ENCODE measurements around the gene SLFN5.
"Not testable (repeated sequence)": the region's sequence is repeated elsewhere in the genome, so short reads cannot be mapped to it uniquely, and the experiment has no call there.

Gene SLFN5

GRCh38 chr17:35224436-35224835 is 18.4 kb upstream of the SLFN5 start:
- no peak for TF ChIP-seq TAF1 (IDR thresholded peaks at IDR 0.05; ENCODE audit: borderline replicate concordance, low read depth, low read length)
- DNase-seq (ENCODE audit: insufficient read length): no peak
- no peak for FAIRE-seq

- no peak for TF ChIP-seq TAF1 (IDR thresholded peaks at IDR 0.05; ENCODE audit: borderline replicate concordance, low read depth, low read length)
- no peak for TF ChIP-seq POLR2A (IDR thresholded peaks at IDR 0.05; ENCODE audit: low read depth, low read length)
- no peak for TF ChIP-seq POLR2AphosphoS5 (IDR thresholded peaks at IDR 0.05; ENCODE audit: low read depth, low read length)
- DNase-seq (ENCODE audit: insufficient read length) (no peak), FAIRE-seq (no peak)
These were observed 15.3 kb upstream of the SLFN5 start for GRCh38 chr17:35227546-35227945.

DNA sequence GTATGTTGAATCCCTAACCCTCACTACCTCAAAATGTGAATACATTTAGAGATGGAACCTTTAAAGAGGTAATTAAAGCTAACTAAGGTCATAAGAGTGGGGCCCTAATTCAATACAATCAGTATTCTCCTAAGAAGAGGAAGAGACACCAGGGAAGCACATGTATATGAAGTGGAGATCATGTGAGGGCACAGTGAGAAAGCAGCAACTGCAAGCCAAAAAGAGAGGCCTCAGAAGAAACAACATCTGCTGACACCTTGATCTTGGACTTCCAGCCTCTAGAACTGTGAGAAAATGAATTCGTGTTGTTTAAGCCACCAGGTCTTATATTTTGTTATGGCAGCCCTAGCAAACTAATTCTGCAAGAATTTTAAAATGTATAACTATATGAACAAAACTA is 13.2 kb upstream of the SLFN5 start:
- FAIRE-seq (no peak), DNase-seq (ENCODE audit: insufficient read length) (no peak)
- TF ChIP-seq TAF1 (IDR thresholded peaks at IDR 0.05; ENCODE audit: borderline replicate concordance, low read depth, low read length) (no peak), POLR2AphosphoS5 (IDR thresholded peaks at IDR 0.05; ENCODE audit: low read depth, low read length) (no peak), POLR2A (IDR thresholded peaks at IDR 0.05; ENCODE audit: low read depth, low read length) (no peak)

GRCh38 chr17:35234315-35234714 is 8.6 kb upstream of the SLFN5 start:
- DNase-seq (ENCODE audit: insufficient read length); FAIRE-seq: not testable (repeated sequence)

GRCh38 chr17:35235289-35235688 is 7.6 kb upstream of the SLFN5 start:
- no peak for FAIRE-seq
- no peak for TF ChIP-seq TAF1 (IDR thresholded peaks at IDR 0.05; ENCODE audit: borderline replicate concordance, low read depth, low read length)
- TF ChIP-seq POLR2AphosphoS5 (IDR thresholded peaks at IDR 0.05; ENCODE audit: low read depth, low read length): no peak
- TF ChIP-seq POLR2A (IDR thresholded peaks at IDR 0.05; ENCODE audit: low read depth, low read length): no peak
- DNase-seq (ENCODE audit: insufficient read length): no peak

DNA sequence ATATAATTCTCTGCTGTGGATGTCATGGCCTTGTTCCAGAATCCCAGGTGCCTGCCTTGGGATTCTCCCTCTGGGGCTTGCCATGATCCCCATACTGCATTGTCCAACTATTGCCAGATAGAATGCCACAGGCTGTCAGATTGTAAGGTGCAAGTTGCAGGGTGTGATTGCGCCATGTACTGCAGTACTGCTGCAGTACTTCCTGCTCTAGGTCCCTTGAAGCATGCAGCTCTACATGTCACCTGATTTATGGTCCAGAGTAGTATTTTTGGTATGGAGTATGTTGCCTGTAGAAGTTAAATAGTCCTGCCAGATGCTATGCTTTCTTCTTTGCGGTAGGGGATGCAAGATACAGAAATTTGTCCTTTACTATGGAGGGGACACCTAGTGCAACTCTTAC is 7.0 kb upstream of the SLFN5 start:
- FAIRE-seq: no peak
- TF ChIP-seq TAF1 (IDR thresholded peaks at IDR 0.05; ENCODE audit: borderline replicate concordance, low read depth, low read length) (no peak), POLR2AphosphoS5 (IDR thresholded peaks at IDR 0.05; ENCODE audit: low read depth, low read length) (no peak), POLR2A (IDR thresholded peaks at IDR 0.05; ENCODE audit: low read depth, low read length) (no peak)
- DNase-seq (ENCODE audit: insufficient read length): no peak

GRCh38 chr17:35236821-35237220 is 6.1 kb upstream of the SLFN5 start:
- no peak for FAIRE-seq
- DNase-seq (ENCODE audit: insufficient read length): no peak
- TF ChIP-seq TAF1 (IDR thresholded peaks at IDR 0.05; ENCODE audit: borderline replicate concordance, low read depth, low read length) (no peak), POLR2A (IDR thresholded peaks at IDR 0.05; ENCODE audit: low read depth, low read length) (no peak), POLR2AphosphoS5 (IDR thresholded peaks at IDR 0.05; ENCODE audit: low read depth, low read length) (no peak)

GRCh38 chr17:35238821-35239220 is 4.1 kb upstream of the SLFN5 start:
- TF ChIP-seq TAF1 (IDR thresholded peaks at IDR 0.05; ENCODE audit: borderline replicate concordance, low read depth, low read length) (no peak), POLR2AphosphoS5 (IDR thresholded peaks at IDR 0.05; ENCODE audit: low read depth, low read length) (no peak), POLR2A (IDR thresholded peaks at IDR 0.05; ENCODE audit: low read depth, low read length) (no peak)
- FAIRE-seq (no peak), DNase-seq (ENCODE audit: insufficient read length) (no peak)

DNA sequence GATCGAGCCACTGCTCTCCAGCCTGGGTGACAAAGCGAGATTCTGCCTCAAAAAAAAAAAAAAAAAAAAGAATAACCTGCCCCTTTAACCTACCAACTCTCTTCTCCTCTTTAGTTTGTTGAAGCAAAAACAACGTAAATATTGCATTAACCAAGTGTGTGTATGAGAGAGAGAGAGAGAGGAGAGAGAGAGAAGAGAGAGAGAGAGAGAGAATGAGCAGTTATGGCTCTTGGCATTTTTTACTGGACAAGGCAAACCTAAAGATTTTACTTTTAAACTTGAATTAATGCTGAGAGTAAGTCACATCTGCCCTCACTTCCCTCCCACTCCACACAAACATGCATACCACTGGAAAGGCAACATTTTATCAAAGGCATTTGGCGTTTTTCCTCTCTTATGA is 3.0 kb upstream of the SLFN5 start:
- TF ChIP-seq TAF1 (IDR thresholded peaks at IDR 0.05; ENCODE audit: borderline replicate concordance, low read depth, low read length) (no peak), POLR2AphosphoS5 (IDR thresholded peaks at IDR 0.05; ENCODE audit: low read depth, low read length) (no peak), POLR2A (IDR thresholded peaks at IDR 0.05; ENCODE audit: low read depth, low read length) (no peak)
- no peak for DNase-seq (ENCODE audit: insufficient read length)
- FAIRE-seq: no peak

- no peak for FAIRE-seq
- TF ChIP-seq TAF1 (IDR thresholded peaks at IDR 0.05; ENCODE audit: borderline replicate concordance, low read depth, low read length) (no peak), POLR2A (IDR thresholded peaks at IDR 0.05; ENCODE audit: low read depth, low read length) (no peak), POLR2AphosphoS5 (IDR thresholded peaks at IDR 0.05; ENCODE audit: low read depth, low read length) (no peak)
- no peak for DNase-seq (ENCODE audit: insufficient read length)
These were observed 2.0 kb upstream of the SLFN5 start for GRCh38 chr17:35240861-35241260.

- DNase-seq (ENCODE audit: insufficient read length) (no peak), FAIRE-seq (no peak)
- TF ChIP-seq POLR2AphosphoS5 (IDR thresholded peaks at IDR 0.05; ENCODE audit: low read depth, low read length) (no peak), TAF1 (IDR thresholded peaks at IDR 0.05; ENCODE audit: borderline replicate concordance, low read depth, low read length) (no peak), POLR2A (IDR thresholded peaks at IDR 0.05; ENCODE audit: low read depth, low read length) (no peak)
These were observed 1.4 kb upstream of the SLFN5 start for GRCh38 chr17:35241520-35241919.

DNA sequence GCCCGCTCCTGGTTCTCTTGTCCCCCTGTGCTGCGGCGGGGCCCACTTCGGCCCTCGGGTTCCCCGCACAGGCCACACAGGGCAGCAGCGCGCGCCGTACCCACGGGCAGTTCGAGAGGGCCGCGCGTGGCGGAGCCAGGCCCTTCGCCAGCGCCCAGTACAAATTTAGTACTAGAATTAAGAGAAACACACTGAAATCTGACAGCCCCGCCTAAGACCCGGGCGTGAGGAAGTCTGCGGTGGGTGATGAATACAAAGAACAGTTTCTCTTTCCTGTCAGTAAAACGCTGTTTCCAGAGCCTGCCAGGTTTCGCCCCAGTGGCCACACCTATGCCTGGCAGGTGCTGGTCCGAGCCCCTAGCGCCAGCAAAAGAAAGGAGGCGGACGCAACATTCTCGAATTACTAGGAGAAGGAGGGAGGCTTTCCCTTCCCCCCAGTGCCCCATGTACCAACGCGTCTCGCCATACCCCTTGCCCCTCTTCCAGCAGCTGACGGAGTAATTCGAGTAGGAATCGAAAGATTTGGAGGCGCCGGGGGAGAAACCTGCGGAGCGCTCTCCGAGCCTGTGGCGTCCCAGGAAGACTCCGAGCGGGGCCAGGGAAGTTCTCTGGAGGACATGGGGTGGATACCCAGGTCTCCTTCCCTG is 591 bp upstream of the SLFN5 start:
- TF ChIP-seq POLR2AphosphoS5 (IDR thresholded peaks at IDR 0.05; ENCODE audit: low read depth, low read length) (no peak), TAF1 (IDR thresholded peaks at IDR 0.05; ENCODE audit: borderline replicate concordance, low read depth, low read length) (no peak), POLR2A (IDR thresholded peaks at IDR 0.05; ENCODE audit: low read depth, low read length) (no peak)
- FAIRE-seq: peak; percentile 68
- DNase-seq (ENCODE audit: insufficient read length): peak; percentile 83

Measured in GM12892 (cell line).